ENCODE results near the gene API5. TPM values are rescaled to one million over a fixed set of nuclear protein-coding genes. Genes with fewer than 3 reads are reported as not detected.

API5 gene
- total and polyA plus RNA-seq, 2 experiments from 2014 or later, result 36.1 to 144 TPM

DNA sequence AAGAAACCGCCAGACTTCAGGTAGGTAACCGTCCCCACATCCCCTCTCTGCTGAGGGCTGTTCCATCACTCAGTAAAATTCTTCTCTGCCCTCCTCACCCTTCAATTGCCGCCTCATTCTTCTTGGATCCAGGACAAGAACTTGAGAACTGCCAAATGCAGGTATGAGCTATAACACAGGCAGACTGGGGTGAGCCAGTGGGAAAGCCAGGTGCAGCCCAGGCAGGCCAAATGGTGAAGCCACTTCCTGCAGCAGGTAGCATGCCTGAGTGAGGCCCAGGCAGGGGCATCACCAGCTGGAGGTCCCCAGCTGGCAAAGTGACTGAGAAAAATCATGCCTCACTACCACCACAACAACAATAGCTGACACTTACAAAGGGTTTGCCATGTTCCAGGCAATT lies 22.4 kb upstream of the API5 start:
- Histone ChIP-seq H2AFZ (no peak overlapping the region), H3K4me2 (no peak overlapping the region), H3K9me2 (ENCODE audit: insufficient read depth) (no peaks in the 10 kb centered on the region), H4K20me1 (replicated peaks; ENCODE audit: insufficient read depth) (no peaks in the 10 kb centered on the region), H3K4me1 (ENCODE audit: insufficient read depth) (no peaks in the 10 kb centered on the region), H3K27me3 (ENCODE audit: insufficient read depth) (no peaks in the 10 kb centered on the region), H3K79me2 (replicated peaks; ENCODE audit: insufficient read depth) (no peaks in the 10 kb centered on the region), H3K4me3 (no peak overlapping the region), H3K36me3 (ENCODE audit: insufficient read depth) (no peaks in the 10 kb centered on the region), H3F3A (replicated peaks; ENCODE audit: low read depth) (no peaks in the 10 kb centered on the region), H3K27ac (ENCODE audit: low read depth) (no peak overlapping the region)
- no peak for TF ChIP-seq CREB1 (CRISPR knock-in tag; IDR thresholded peaks at IDR 0.05; ENCODE audit: low read depth)
- TF ChIP-seq ZNF331 (CRISPR knock-in tag; IDR thresholded peaks at IDR 0.05; ENCODE audit: low read depth), result no peak
- TF ChIP-seq, protein P1, sequence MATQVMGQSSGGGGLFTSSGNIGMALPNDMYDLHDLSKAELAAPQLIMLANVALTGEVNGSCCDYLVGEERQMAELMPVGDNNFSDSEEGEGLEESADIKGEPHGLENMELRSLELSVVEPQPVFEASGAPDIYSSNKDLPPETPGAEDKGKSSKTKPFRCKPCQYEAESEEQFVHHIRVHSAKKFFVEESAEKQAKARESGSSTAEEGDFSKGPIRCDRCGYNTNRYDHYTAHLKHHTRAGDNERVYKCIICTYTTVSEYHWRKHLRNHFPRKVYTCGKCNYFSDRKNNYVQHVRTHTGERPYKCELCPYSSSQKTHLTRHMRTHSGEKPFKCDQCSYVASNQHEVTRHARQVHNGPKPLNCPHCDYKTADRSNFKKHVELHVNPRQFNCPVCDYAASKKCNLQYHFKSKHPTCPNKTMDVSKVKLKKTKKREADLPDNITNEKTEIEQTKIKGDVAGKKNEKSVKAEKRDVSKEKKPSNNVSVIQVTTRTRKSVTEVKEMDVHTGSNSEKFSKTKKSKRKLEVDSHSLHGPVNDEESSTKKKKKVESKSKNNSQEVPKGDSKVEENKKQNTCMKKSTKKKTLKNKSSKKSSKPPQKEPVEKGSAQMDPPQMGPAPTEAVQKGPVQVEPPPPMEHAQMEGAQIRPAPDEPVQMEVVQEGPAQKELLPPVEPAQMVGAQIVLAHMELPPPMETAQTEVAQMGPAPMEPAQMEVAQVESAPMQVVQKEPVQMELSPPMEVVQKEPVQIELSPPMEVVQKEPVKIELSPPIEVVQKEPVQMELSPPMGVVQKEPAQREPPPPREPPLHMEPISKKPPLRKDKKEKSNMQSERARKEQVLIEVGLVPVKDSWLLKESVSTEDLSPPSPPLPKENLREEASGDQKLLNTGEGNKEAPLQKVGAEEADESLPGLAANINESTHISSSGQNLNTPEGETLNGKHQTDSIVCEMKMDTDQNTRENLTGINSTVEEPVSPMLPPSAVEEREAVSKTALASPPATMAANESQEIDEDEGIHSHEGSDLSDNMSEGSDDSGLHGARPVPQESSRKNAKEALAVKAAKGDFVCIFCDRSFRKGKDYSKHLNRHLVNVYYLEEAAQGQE (IDR thresholded peaks at IDR 0.05; ENCODE audit: unreplicated experiment), result no peak
- no peak for TF ChIP-seq JUNB (IDR thresholded peaks at IDR 0.05; ENCODE audit: unreplicated experiment)
- no peak for TF ChIP-seq STAT1 (IDR thresholded peaks at IDR 0.05; ENCODE audit: unreplicated experiment)
- TF ChIP-seq, protein P2, sequence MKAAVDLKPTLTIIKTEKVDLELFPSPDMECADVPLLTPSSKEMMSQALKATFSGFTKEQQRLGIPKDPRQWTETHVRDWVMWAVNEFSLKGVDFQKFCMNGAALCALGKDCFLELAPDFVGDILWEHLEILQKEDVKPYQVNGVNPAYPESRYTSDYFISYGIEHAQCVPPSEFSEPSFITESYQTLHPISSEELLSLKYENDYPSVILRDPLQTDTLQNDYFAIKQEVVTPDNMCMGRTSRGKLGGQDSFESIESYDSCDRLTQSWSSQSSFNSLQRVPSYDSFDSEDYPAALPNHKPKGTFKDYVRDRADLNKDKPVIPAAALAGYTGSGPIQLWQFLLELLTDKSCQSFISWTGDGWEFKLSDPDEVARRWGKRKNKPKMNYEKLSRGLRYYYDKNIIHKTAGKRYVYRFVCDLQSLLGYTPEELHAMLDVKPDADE (IDR thresholded peaks at IDR 0.05), result no peak
- TF ChIP-seq POLR2AphosphoS5 (IDR thresholded peaks at IDR 0.05; ENCODE audit: low read depth), result no peak
- TF ChIP-seq EZH2phosphoT487 (IDR thresholded peaks at IDR 0.05; ENCODE audit: unreplicated experiment), result no peak
- Mint-ChIP-seq H3K4me3 (no peak overlapping the region), H3K27ac (no peak overlapping the region), H3K27me3 (ENCODE audit: insufficient read depth, low read depth, poor library complexity) (peaks cover 2% of the 10 kb centered on the region), H3K4me1 (no peaks in the 10 kb centered on the region), H3K36me3 (ENCODE audit: low read depth) (0 out of 3 replicates have a peak, but pooled peaks cover 7% of the 10 kb centered on the region), H3K9me3 (peaks cover 75% of the 10 kb centered on the region)
- ATAC-seq (no peak), DNase-seq (ENCODE audit: low spot score) (no peak)

DNA sequence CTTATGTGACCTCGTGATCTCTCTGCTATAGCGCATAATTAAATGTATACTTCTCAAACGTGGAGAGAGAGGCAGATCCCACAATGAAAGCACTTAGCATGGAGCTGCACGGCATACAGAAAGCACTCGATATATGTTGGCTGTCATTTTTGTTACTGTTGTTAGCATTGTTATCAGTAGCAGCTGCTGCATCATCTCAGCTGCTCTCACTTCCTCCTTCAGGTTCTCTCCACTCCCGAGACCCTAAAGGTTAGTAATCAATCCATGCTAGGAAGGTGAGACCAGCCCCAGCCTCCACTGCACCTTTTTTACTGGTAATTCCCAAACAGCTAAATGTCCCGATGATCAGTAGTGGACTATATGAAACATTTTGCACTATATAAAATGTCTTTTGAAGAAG lies 13.4 kb upstream of the API5 start:
- no peak overlapping the region for H2AFZ ChIP-seq
- H3F3A ChIP-seq (replicated peaks; ENCODE audit: low read depth), result no peaks in the 10 kb centered on the region
- no peak overlapping the region for H3K4me2 ChIP-seq
- H3K4me3 ChIP-seq, result no peak overlapping the region
- no peaks in the 10 kb centered on the region; the same call in 2 of the 3 replicates for H3K36me3 Mint-ChIP-seq (ENCODE audit: low read depth)
- no peaks in the 10 kb centered on the region for H3K9me2 ChIP-seq (ENCODE audit: insufficient read depth)
- no peaks in the 10 kb centered on the region for H3K4me1 Mint-ChIP-seq
- no peak overlapping the region for H3K27ac ChIP-seq (ENCODE audit: low read depth)
- H3K79me2 ChIP-seq (replicated peaks; ENCODE audit: insufficient read depth), result no peaks in the 10 kb centered on the region
- H3K27me3 Mint-ChIP-seq (ENCODE audit: insufficient read depth, low read depth, poor library complexity), result peaks cover 2% of the 10 kb centered on the region
- H4K20me1 ChIP-seq (replicated peaks; ENCODE audit: insufficient read depth), result no peaks in the 10 kb centered on the region
- peaks cover 83% of the 10 kb centered on the region for H3K9me3 Mint-ChIP-seq
- H3K4me1 ChIP-seq (ENCODE audit: insufficient read depth), result no peaks in the 10 kb centered on the region
- no peaks in the 10 kb centered on the region for H3K36me3 ChIP-seq (ENCODE audit: insufficient read depth)
- H3K27ac Mint-ChIP-seq, result no peak overlapping the region
- no peak overlapping the region for H3K4me3 Mint-ChIP-seq
- ATAC-seq, result no peak
- DNase-seq (ENCODE audit: low spot score), result no peak
- no peaks in the 10 kb centered on the region for H3K27me3 ChIP-seq (ENCODE audit: insufficient read depth)
- TF ChIP-seq ZNF331 (CRISPR knock-in tag; IDR thresholded peaks at IDR 0.05; ENCODE audit: low read depth), result no peak
- no peak for TF ChIP-seq ZNF114 (CRISPR knock-in tag; IDR thresholded peaks at IDR 0.05)
- no peak for TF ChIP-seq EZH2 (IDR thresholded peaks at IDR 0.05; ENCODE audit: low read depth, unreplicated experiment)
- TF ChIP-seq, protein P3, sequence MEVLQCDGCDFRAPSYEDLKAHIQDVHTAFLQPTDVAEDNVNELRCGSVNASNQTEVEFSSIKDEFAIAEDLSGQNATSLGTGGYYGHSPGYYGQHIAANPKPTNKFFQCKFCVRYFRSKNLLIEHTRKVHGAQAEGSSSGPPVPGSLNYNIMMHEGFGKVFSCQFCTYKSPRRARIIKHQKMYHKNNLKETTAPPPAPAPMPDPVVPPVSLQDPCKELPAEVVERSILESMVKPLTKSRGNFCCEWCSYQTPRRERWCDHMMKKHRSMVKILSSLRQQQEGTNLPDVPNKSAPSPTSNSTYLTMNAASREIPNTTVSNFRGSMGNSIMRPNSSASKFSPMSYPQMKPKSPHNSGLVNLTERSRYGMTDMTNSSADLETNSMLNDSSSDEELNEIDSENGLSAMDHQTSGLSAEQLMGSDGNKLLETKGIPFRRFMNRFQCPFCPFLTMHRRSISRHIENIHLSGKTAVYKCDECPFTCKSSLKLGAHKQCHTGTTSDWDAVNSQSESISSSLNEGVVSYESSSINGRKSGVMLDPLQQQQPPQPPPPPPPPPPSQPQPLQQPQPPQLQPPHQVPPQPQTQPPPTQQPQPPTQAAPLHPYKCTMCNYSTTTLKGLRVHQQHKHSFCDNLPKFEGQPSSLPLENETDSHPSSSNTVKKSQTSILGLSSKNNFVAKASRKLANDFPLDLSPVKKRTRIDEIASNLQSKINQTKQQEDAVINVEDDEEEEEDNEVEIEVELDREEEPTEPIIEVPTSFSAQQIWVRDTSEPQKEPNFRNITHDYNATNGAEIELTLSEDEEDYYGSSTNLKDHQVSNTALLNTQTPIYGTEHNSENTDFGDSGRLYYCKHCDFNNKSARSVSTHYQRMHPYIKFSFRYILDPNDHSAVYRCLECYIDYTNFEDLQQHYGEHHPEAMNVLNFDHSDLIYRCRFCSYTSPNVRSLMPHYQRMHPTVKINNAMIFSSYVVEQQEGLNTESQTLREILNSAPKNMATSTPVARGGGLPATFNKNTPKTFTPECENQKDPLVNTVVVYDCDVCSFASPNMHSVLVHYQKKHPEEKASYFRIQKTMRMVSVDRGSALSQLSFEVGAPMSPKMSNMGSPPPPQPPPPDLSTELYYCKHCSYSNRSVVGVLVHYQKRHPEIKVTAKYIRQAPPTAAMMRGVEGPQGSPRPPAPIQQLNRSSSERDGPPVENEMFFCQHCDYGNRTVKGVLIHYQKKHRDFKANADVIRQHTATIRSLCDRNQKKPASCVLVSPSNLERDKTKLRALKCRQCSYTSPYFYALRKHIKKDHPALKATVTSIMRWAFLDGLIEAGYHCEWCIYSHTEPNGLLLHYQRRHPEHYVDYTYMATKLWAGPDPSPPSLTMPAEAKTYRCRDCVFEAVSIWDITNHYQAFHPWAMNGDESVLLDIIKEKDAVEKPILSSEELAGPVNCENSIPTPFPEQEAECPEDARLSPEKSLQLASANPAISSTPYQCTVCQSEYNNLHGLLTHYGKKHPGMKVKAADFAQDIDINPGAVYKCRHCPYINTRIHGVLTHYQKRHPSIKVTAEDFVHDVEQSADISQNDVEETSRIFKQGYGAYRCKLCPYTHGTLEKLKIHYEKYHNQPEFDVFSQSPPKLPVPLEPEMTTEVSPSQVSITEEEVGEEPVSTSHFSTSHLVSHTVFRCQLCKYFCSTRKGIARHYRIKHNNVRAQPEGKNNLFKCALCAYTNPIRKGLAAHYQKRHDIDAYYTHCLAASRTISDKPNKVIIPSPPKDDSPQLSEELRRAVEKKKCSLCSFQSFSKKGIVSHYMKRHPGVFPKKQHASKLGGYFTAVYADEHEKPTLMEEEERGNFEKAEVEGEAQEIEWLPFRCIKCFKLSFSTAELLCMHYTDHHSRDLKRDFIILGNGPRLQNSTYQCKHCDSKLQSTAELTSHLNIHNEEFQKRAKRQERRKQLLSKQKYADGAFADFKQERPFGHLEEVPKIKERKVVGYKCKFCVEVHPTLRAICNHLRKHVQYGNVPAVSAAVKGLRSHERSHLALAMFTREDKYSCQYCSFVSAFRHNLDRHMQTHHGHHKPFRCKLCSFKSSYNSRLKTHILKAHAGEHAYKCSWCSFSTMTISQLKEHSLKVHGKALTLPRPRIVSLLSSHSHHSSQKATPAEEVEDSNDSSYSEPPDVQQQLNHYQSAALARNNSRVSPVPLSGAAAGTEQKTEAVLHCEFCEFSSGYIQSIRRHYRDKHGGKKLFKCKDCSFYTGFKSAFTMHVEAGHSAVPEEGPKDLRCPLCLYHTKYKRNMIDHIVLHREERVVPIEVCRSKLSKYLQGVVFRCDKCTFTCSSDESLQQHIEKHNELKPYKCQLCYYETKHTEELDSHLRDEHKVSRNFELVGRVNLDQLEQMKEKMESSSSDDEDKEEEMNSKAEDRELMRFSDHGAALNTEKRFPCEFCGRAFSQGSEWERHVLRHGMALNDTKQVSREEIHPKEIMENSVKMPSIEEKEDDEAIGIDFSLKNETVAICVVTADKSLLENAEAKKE (CRISPR knock-in tag; IDR thresholded peaks at IDR 0.05), result no peak
- no peak for TF ChIP-seq NANOG (IDR thresholded peaks at IDR 0.05; ENCODE audit: borderline replicate concordance)
